Activated CD8-positive, alpha-beta T cell treated with anti-CD3 and anti-CD28 coated beads, Interleukin-2, amount 10 ng/mL, durations not matched to agents 7 days and 5 days (primary cell): Measurements from ENCODE around the gene LRIT2. TPM values are rescaled to one million over a fixed set of nuclear protein-coding genes. Genes with fewer than 3 reads are reported as not detected.
A peak's percentile ranks its signal among the peaks of the same experiment; 100 is the strongest.

ENCODE experiments used
- ATAC-seq: fragments of 150-1000 bp; cut with Tn5 transposase; one replicate; pipeline ENCODE4 v1.10.0; 2021; ENCODE audit warnings: moderate library complexity
- CTCF ChIA-PET: fragments of 350-600 bp; sonication (Branson Sonifier 250); formaldehyde crosslinking; loops from one replicate; lab custom pipeline; 2021; ENCODE audit warnings: antibody characterized with exemption; lab: Charles Lee
- POLR2A ChIA-PET: fragments of 350-600 bp; sonication (Branson Sonifier 250); formaldehyde crosslinking; loops from one replicate; lab custom pipeline; 2021; ENCODE audit warnings: antibody characterized with exemption; lab: Charles Lee
- DNase-seq: peaks from one replicate; pipeline ENCODE4 v3.0.0-alpha.2; 2020
- H3K27ac Mint-ChIP-seq: one replicate; pipeline ENCODE4 v1.8.0; 2021; ENCODE audit warnings: mild to moderate bottlenecking, mixed read lengths
- H3K27me3 Mint-ChIP-seq: one replicate; pipeline ENCODE4 v1.8.0; 2021; ENCODE audit warnings: low read depth, mixed read lengths
- H3K36me3 Mint-ChIP-seq: one replicate; pipeline ENCODE4 v1.8.0; 2021; ENCODE audit warnings: low read depth, mixed read lengths
- H3K4me1 Mint-ChIP-seq: one replicate; pipeline ENCODE4 v1.8.0; 2021; ENCODE audit warnings: low read depth, mixed read lengths
- H3K4me3 Mint-ChIP-seq: one replicate; pipeline ENCODE4 v1.8.0; 2021; ENCODE audit warnings: mild to moderate bottlenecking, mixed read lengths
- H3K9me3 Mint-ChIP-seq: one replicate; pipeline ENCODE4 v1.8.0; 2022; ENCODE audit warnings: mixed read lengths; ENCODE audit not compliant: insufficient read depth
- total RNA-seq, 2 experiments: library from RNA; stranded (reverse); gene quantifications; one replicate each; pipeline ENCODE4 v1.2.3, GENCODE V29; 2021

Gene LRIT2
- total RNA-seq, 2 experiments from 2014 or later, result not detected

GRCh38 chr10:84237199-84238051 lies 12.1 kb upstream of the LRIT2 start:
- no peaks in the 10 kb centered on the region for H3K36me3 Mint-ChIP-seq
- no peak overlapping the region for H3K4me3 Mint-ChIP-seq
- CTCF ChIA-PET, result interaction anchor here (1.4 kb wide), 1 partner anchor 11 kb away, joined by 4 read pairs; no protein-coding TSS in a partner anchor
- H3K9me3 Mint-ChIP-seq, result no peaks in the 10 kb centered on the region
- no peak overlapping the region for H3K27ac Mint-ChIP-seq
- ATAC-seq (no peak), DNase-seq (no peak)
- peaks cover 4% of the 10 kb centered on the region for H3K27me3 Mint-ChIP-seq
- H3K4me1 Mint-ChIP-seq, result no peaks in the 10 kb centered on the region
- POLR2A ChIA-PET, result no interaction called here

- Mint-ChIP-seq H3K36me3 (no peaks in the 10 kb centered on the region), H3K27ac (no peak overlapping the region), H3K27me3 (peaks cover 4% of the 10 kb centered on the region), H3K9me3 (no peaks in the 10 kb centered on the region), H3K4me1 (no peaks in the 10 kb centered on the region), H3K4me3 (no peak overlapping the region)
- CTCF ChIA-PET, result interaction anchor here (1.4 kb wide), 1 partner anchor 10 kb away, joined by 4 read pairs; no protein-coding TSS in a partner anchor
- POLR2A ChIA-PET, result no interaction called here
- no peak for DNase-seq
- no peak for ATAC-seq
Observed at GRCh38 chr10:84236807-84237198, 11.5 kb upstream of the LRIT2 start.

GRCh38 chr10:84235096-84235495 lies 9.8 kb upstream of the LRIT2 start:
- ATAC-seq, result no peak
- H3K27ac Mint-ChIP-seq, result no peak overlapping the region
- no peaks in the 10 kb centered on the region for H3K36me3 Mint-ChIP-seq

GRCh38 chr10:84234479-84234878 lies 9.1 kb upstream of the LRIT2 start:
- CTCF ChIA-PET, result no interaction called here

More at GRCh38 chr10:84235096-84235495, 9.8 kb upstream of the LRIT2 start:
- Mint-ChIP-seq H3K4me1 (no peaks in the 10 kb centered on the region), H3K27me3 (peaks cover 4% of the 10 kb centered on the region), H3K9me3 (no peaks in the 10 kb centered on the region), H3K4me3 (no peak overlapping the region)
- POLR2A ChIA-PET, result no interaction called here
- no peak for DNase-seq
- CTCF ChIA-PET, result no interaction called here

GRCh38 chr10:84233940-84234339 lies 8.6 kb upstream of the LRIT2 start:
- Mint-ChIP-seq H3K9me3 (no peaks in the 10 kb centered on the region), H3K27me3 (peaks cover 7% of the 10 kb centered on the region), H3K4me3 (no peak overlapping the region), H3K36me3 (no peaks in the 10 kb centered on the region), H3K27ac (no peak overlapping the region), H3K4me1 (no peaks in the 10 kb centered on the region)
- ChIA-PET POLR2A (no interaction called here), CTCF (interaction anchor here (1.1 kb wide), 1 partner anchor 19 kb away, joined by 3 read pairs; no protein-coding TSS in a partner anchor)
- DNase-seq (no peak), ATAC-seq (no peak)

More at GRCh38 chr10:84234479-84234878, 9.1 kb upstream of the LRIT2 start:
- Mint-ChIP-seq H3K36me3 (no peaks in the 10 kb centered on the region), H3K27ac (no peak overlapping the region), H3K4me3 (no peak overlapping the region), H3K9me3 (no peaks in the 10 kb centered on the region), H3K27me3 (peaks cover 5% of the 10 kb centered on the region), H3K4me1 (no peaks in the 10 kb centered on the region)
- POLR2A ChIA-PET, result no interaction called here
- DNase-seq (no peak), ATAC-seq (no peak)

- peaks cover 5% of the 10 kb centered on the region for H3K27me3 Mint-ChIP-seq
- POLR2A ChIA-PET, result no interaction called here
- H3K4me3 Mint-ChIP-seq, result no peak overlapping the region
- no peak overlapping the region for H3K27ac Mint-ChIP-seq
- CTCF ChIA-PET, result interaction anchor here (0.6 to 2.0 kb wide), 2 partner anchors 18 to 35 kb away, joined by 3 to 4 read pairs; no protein-coding TSS in a partner anchor
- H3K9me3 Mint-ChIP-seq, result no peaks in the 10 kb centered on the region
- H3K4me1 Mint-ChIP-seq, result no peaks in the 10 kb centered on the region
- DNase-seq (no peak), ATAC-seq (no peak)
- no peaks in the 10 kb centered on the region for H3K36me3 Mint-ChIP-seq
Observed at GRCh38 chr10:84232376-84232775, 7.0 kb upstream of the LRIT2 start.

GRCh38 chr10:84230359-84230758 lies 5.0 kb upstream of the LRIT2 start:
- ChIA-PET POLR2A (no interaction called here), CTCF (interaction anchor here (2.0 kb wide), 1 partner anchor 16 kb away, joined by 4 read pairs; no protein-coding TSS in a partner anchor)
- Mint-ChIP-seq H3K36me3 (no peaks in the 10 kb centered on the region), H3K9me3 (no peaks in the 10 kb centered on the region), H3K27ac (no peak overlapping the region), H3K4me3 (no peak overlapping the region), H3K4me1 (no peaks in the 10 kb centered on the region), H3K27me3 (peaks cover 6% of the 10 kb centered on the region)
- ATAC-seq (no peak), DNase-seq (no peak)

GRCh38 chr10:84227810-84228209 lies 2.5 kb upstream of the LRIT2 start:
- H3K4me1 Mint-ChIP-seq, result no peaks in the 10 kb centered on the region
- H3K36me3 Mint-ChIP-seq, result no peaks in the 10 kb centered on the region
- POLR2A ChIA-PET, result no interaction called here
- ATAC-seq, result no peak
- no peaks in the 10 kb centered on the region for H3K9me3 Mint-ChIP-seq
- H3K27me3 Mint-ChIP-seq, result peaks cover 9% of the 10 kb centered on the region
- H3K4me3 Mint-ChIP-seq, result no peak overlapping the region
- no peak overlapping the region for H3K27ac Mint-ChIP-seq
- no peak for DNase-seq
- CTCF ChIA-PET, result no interaction called here

- no peaks in the 10 kb centered on the region for H3K36me3 Mint-ChIP-seq
- ChIA-PET CTCF (interaction anchor here (1.3 kb wide), 1 partner anchor 10 kb away, joined by 4 read pairs; no protein-coding TSS in a partner anchor), POLR2A (no interaction called here)
- no peak overlapping the region for H3K4me3 Mint-ChIP-seq
- H3K27me3 Mint-ChIP-seq, result peaks cover 9% of the 10 kb centered on the region
- H3K27ac Mint-ChIP-seq, result no peak overlapping the region
- no peaks in the 10 kb centered on the region for H3K4me1 Mint-ChIP-seq
- DNase-seq, result no peak
- ATAC-seq, result no peak
- no peaks in the 10 kb centered on the region for H3K9me3 Mint-ChIP-seq
Observed at GRCh38 chr10:84226616-84227015, 1.3 kb upstream of the LRIT2 start.

- no peak for ATAC-seq
- peaks cover 2% of the 10 kb centered on the region for H3K9me3 Mint-ChIP-seq
- POLR2A ChIA-PET, result no interaction called here
- H3K4me3 Mint-ChIP-seq, result no peak overlapping the region
- H3K36me3 Mint-ChIP-seq, result no peaks in the 10 kb centered on the region
- no peaks in the 10 kb centered on the region for H3K4me1 Mint-ChIP-seq
- CTCF ChIA-PET, result interaction anchor here (1.1 kb wide), 1 partner anchor 10 kb away, joined by 5 read pairs; no protein-coding TSS in a partner anchor
- peaks cover 11% of the 10 kb centered on the region for H3K27me3 Mint-ChIP-seq
- H3K27ac Mint-ChIP-seq, result no peak overlapping the region
- DNase-seq, result peak; percentile 27
Observed at GRCh38 chr10:84224411-84225028, 824 bp downstream of the LRIT2 start.

- Mint-ChIP-seq H3K4me1 (no peaks in the 10 kb centered on the region), H3K4me3 (no peak overlapping the region), H3K36me3 (no peaks in the 10 kb centered on the region), H3K27ac (no peak overlapping the region), H3K9me3 (peaks cover 5% of the 10 kb centered on the region), H3K27me3 (peaks cover 7% of the 10 kb centered on the region)
- DNase-seq (no peak), ATAC-seq (no peak)
- ChIA-PET CTCF (no interaction called here), POLR2A (no interaction called here)
Observed at GRCh38 chr10:84221916-84222315, 3.4 kb downstream of the LRIT2 start.

- Mint-ChIP-seq H3K27me3 (peaks cover 3% of the 10 kb centered on the region), H3K36me3 (no peaks in the 10 kb centered on the region), H3K4me1 (no peaks in the 10 kb centered on the region), H3K4me3 (no peak overlapping the region), H3K27ac (no peak overlapping the region), H3K9me3 (peaks cover 5% of the 10 kb centered on the region)
- CTCF ChIA-PET, result interaction anchor here (1.0 to 8.0 kb wide), 2 partner anchors 70 to 320 kb away, joined by 3 to 73 read pairs; no protein-coding TSS in a partner anchor
- POLR2A ChIA-PET, result no interaction called here
- DNase-seq (no peak), ATAC-seq (no peak)
Observed at GRCh38 chr10:84217746-84218145, 7.6 kb downstream of the LRIT2 start.
